GM12872 (cell line): ENCODE measurements around the gene MPP7.

Source experiments
- TF ChIP-seq, protein P1 (sequence below): IDR thresholded peaks from 3 replicates; pipeline ENCODE4 v1.5.1; 2011; ENCODE audit warnings: low read depth, mild to moderate bottlenecking, low read length, moderate library complexity; ENCODE audit not compliant: insufficient read depth

The MPP7 gene

DNA sequence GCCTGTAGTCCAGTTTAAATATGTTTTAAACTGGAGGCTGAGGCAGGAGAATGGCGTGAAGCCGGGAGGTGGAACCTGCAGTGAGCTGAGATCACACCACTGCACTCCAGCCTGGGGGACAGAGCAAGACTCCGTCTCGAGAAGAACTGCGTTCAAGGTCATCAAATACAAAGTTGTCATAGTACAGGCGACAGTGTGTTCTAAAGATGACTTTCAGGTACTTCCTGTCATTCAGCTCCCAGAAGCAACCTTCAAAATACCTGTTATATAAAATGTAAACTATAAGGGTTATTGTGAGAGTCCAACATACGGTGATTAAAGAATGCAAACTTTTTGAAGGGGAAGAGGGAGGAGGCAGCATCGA is 8.7 kb downstream of the MPP7 start:
- TF ChIP-seq, protein P1, sequence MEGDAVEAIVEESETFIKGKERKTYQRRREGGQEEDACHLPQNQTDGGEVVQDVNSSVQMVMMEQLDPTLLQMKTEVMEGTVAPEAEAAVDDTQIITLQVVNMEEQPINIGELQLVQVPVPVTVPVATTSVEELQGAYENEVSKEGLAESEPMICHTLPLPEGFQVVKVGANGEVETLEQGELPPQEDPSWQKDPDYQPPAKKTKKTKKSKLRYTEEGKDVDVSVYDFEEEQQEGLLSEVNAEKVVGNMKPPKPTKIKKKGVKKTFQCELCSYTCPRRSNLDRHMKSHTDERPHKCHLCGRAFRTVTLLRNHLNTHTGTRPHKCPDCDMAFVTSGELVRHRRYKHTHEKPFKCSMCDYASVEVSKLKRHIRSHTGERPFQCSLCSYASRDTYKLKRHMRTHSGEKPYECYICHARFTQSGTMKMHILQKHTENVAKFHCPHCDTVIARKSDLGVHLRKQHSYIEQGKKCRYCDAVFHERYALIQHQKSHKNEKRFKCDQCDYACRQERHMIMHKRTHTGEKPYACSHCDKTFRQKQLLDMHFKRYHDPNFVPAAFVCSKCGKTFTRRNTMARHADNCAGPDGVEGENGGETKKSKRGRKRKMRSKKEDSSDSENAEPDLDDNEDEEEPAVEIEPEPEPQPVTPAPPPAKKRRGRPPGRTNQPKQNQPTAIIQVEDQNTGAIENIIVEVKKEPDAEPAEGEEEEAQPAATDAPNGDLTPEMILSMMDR, result no peak

DNA sequence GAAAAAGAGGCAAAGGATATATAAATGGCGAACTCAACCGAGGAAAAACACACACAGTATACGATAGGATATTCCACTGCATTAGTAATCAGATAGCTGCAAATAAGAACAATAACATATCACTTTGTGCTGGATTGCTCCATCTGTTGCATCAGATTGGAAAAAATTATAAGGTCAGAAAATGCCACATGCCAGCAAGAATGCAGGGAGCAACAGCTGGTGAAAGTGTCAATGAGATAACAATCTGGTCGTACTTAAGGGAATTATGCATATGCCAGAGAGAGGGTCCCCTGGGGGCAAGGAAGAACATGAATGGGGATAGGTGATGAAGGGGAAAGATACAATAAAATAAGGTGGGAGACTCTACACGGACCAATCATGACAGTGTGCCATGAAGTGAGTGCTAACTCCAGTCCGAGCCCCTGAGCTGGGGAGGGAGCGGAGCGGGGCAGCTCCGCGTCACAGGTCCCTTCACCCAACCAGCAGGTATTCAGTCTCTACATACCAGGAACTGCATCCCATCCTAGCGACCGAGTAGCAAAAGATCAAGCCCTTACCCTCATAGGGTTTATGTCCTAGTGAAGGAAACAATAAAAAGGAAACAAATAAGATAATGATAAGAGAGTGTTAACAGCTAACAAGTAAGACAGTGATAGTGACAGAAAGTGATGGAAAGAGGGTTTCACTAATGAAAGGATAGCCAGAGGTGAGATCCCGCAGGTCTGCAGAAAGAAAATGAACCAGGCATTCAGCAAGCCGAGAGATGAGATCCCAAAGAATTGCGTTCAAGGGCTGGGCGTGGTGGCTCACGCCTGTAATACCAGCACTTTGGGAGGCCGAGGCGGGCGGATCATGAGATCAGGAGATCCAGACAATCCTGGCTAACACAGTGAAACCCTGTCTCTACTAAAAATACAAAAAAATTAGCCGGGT is 9.4 kb downstream of the MPP7 start:
- TF ChIP-seq, protein P1, result no peak

DNA sequence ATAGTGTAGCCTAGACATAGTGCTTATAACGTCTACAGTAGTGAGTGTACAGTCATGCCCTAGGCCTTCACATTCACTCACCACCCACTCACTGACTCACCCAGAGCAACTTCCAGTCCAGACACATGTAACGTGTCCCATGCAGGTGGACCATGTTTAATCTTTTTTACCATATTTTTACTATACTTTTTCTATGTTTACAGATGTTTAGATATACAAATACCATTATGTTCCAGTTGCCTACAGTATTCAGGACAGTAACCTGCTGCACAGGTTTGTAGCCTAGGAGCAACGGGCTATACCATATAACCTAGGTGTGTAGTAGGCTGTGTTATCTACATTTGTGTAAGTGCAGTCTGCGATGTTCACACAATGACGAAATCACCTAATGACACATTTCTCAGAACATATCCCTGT is 11.0 kb downstream of the MPP7 start:
- TF ChIP-seq, protein P1, result no peak

DNA sequence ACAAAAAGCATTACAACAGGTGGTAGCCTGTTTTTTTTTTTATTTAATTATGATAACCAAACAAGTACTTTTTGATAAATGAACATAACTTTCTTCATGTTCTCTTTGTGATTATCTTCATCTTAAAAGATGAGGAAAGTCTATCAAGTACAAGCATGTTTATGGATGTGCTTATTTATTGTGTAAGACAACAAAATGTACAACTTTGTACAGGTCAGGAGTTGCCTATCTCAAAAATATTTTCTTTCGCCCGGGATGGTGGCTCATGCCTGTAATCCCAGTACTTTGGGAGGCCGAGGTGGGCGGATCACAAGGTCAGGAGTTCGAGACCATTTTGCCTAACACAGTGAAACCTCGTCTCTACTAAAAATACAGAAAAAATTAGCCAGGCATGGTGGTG is 17.0 kb downstream of the MPP7 start:
- TF ChIP-seq, protein P1, result no peak

DNA sequence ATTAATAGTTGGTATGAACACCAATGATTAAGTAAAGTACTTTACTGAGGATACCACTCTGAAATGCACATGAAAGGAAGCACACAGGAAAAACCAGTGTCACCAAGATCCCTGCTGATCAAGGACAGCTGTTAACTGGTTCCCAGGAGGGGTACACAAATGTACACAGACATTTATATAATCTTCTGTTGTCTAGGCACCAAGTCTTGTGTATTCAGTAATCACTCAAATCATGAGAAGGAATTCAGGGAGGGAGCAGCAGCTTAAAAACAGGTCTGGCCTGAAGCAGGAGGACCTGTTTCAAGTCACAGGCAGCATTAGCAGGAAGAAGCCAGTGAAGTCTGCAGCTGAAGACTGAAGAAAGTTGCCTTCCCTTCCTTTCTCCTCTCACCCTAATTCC is 18.7 kb downstream of the MPP7 start:
- TF ChIP-seq, protein P1, result no peak

DNA sequence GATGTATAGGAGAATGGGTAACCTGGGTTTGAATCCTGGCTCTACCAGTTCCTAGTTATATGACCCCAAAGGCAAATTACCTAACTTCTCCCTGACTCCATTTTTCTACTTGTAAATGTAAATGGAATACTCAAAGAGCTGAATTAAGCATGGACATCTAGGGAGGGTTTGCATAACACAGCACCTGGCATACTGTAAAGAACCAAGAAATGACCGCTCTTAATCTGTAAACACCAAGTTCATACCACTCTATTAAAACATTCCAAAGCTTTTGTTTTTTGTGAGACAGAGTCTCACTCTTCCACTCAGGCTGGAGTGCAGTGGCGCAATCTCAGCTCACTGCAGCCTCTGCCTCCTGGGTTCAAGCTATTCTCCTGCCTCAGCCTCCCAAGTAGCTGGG is 19.6 kb downstream of the MPP7 start:
- TF ChIP-seq, protein P1, result no peak

DNA sequence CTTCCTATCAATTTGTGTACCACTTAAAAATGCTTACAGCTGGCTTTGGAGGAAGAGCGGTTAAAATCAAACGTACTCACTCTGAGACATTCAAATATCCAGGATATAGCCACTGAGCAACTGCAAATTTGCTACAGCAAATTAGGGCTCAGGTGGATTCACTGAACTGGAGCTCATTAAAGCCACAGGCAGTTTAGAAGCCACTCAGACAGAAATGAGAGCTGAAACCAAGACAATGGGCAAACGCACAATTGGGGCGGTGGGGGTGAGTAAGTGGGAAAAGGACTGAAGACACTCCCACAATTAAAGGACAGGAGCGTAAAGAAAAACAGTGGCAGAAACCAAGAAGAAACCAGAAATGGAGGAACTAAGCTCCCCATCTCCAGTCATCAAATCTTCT is 20.5 kb downstream of the MPP7 start:
- TF ChIP-seq, protein P1, result no peak
